HG03432 (cell line): ENCODE data around the gene RFX2.
"Not testable (repeated sequence)": the region's sequence is repeated elsewhere in the genome, so short reads cannot be mapped to it uniquely, and the experiment has no call there.

Source experiments
- ATAC-seq: cut with Tn5 transposase; IDR thresholded peaks from one replicate; pipeline ENCODE4 v1.9.1; 2021; ENCODE audit warnings: mild to moderate bottlenecking, moderate library complexity; ENCODE audit not compliant: unreplicated experiment

The RFX2 gene

GRCh38 chr19:6041991-6042481 is 68.3 kb downstream of the RFX2 start:
- no peak for ATAC-seq

GRCh38 chr19:6041071-6041470 is 69.2 kb downstream of the RFX2 start:
- ATAC-seq: no peak

- peak; percentile 14 for ATAC-seq
Observed at GRCh38 chr19:6039566-6040225, 70.6 kb downstream of the RFX2 start.

- ATAC-seq: peak; percentile 64
Observed at GRCh38 chr19:6038634-6039405, 71.5 kb downstream of the RFX2 start.

GRCh38 chr19:6035026-6035425 is 75.3 kb downstream of the RFX2 start:
- no peak for ATAC-seq

- ATAC-seq: no peak
Observed at GRCh38 chr19:6034512-6034911, 75.8 kb downstream of the RFX2 start.

GRCh38 chr19:6033744-6034264 is 76.5 kb downstream of the RFX2 start:
- no peak for ATAC-seq

- no peak for ATAC-seq
Observed at GRCh38 chr19:6032827-6033226, 77.5 kb downstream of the RFX2 start.

- ATAC-seq: no peak
Observed at GRCh38 chr19:6032381-6032780, 77.9 kb downstream of the RFX2 start.

GRCh38 chr19:6030214-6030507 is 80.1 kb downstream of the RFX2 start:
- no peak for ATAC-seq

GRCh38 chr19:6026390-6027227 is 83.7 kb downstream of the RFX2 start:
- no peak for ATAC-seq

- not testable (repeated sequence) for ATAC-seq
Observed at GRCh38 chr19:6024756-6025155, 85.5 kb downstream of the RFX2 start.

- no peak for ATAC-seq
Observed at GRCh38 chr19:6023936-6024335, 86.4 kb downstream of the RFX2 start.

- ATAC-seq: no peak
Observed at GRCh38 chr19:6023085-6023682, 87.1 kb downstream of the RFX2 start.

GRCh38 chr19:6022570-6023064 is 87.7 kb downstream of the RFX2 start:
- ATAC-seq: no peak

- ATAC-seq: no peak
Observed at GRCh38 chr19:6021878-6022569, 88.3 kb downstream of the RFX2 start.

GRCh38 chr19:6020972-6021805 is 89.1 kb downstream of the RFX2 start:
- no peak for ATAC-seq

GRCh38 chr19:6020166-6020882 is 90.0 kb downstream of the RFX2 start:
- no peak for ATAC-seq

GRCh38 chr19:6018786-6019185 is 91.5 kb downstream of the RFX2 start:
- no peak for ATAC-seq
